SK-N-SH (cell line): Measurements from ENCODE around the gene MRC1. TPM values are rescaled to one million over a fixed set of nuclear protein-coding genes. Genes with fewer than 3 reads are reported as not detected.

Experiments used
- CTCF ChIA-PET: fragments of 300-600, 350-600 bp; formaldehyde crosslinking; extraction: SDS; loops from one replicate; lab custom pipeline; 2021; lab: Yijun Ruan, JAX
- POLR2A ChIA-PET: fragments of 350-600 bp; sonication (Branson Sonifier 250); formaldehyde crosslinking; extraction: SDS; loops from one replicate; lab custom pipeline; 2020; ENCODE audit warnings: antibody characterized with exemption, inconsistent platforms; lab: Yijun Ruan, JAX
- DNase-seq: peaks from one replicate; pipeline ENCODE4 v3.0.0; 2012
- H2AFZ ChIP-seq: fragments of 200-600 bp; sonication (generic); 2 replicates; pipeline ENCODE4 v1.8.1; 2016; ENCODE audit warnings: antibody characterized with exemption, mild to moderate bottlenecking, low read depth
- H3F3A ChIP-seq: fragments of 200-600 bp; sonication (generic); replicated peaks from 2 replicates; pipeline ENCODE3; 2016; ENCODE audit warnings: antibody characterized with exemption, mild to moderate bottlenecking; ENCODE audit not compliant: insufficient read depth
- H3K27ac ChIP-seq, 2 experiments: fragments of 200-500 bp in 1 of 2; fragments of 200-600 bp in 1 of 2; sonication (Bioruptor generic) in 1 of 2; sonication (generic), shearing (Covaris generic) in 1 of 2; 2 replicates each; pipeline versions ENCODE4 v1.5.1 to v1.6.1; 2014 to 2016; ENCODE audit warnings: low read depth in 2 of 2, inconsistent platforms in 1 of 2, low read length in 1 of 2, mild to moderate bottlenecking in 1 of 2, mixed read lengths in 1 of 2
- H3K27me3 ChIP-seq: fragments of 200-600 bp; sonication (generic), shearing (Covaris generic); 2 replicates; pipeline ENCODE4 v1.6.1; 2016; ENCODE audit warnings: mixed run types; ENCODE audit not compliant: insufficient read depth
- H3K36me3 ChIP-seq, 2 experiments: fragments of 200-500 bp in 1 of 2; fragments of 200-600 bp in 1 of 2; sonication (Bioruptor generic) in 1 of 2; sonication (generic) in 1 of 2; replicated peaks in 1 of 2; 2 replicates each; pipeline versions ENCODE3 to v1.5.1; 2014 to 2016; ENCODE audit warnings: low read length in 1 of 2, mild to moderate bottlenecking in 1 of 2; ENCODE audit not compliant: insufficient read depth in 2 of 2, control insufficient read depth in 1 of 2
- H3K4me1 ChIP-seq, 2 experiments: fragments of 200-500 bp in 1 of 2; fragments of 200-600 bp in 1 of 2; sonication (Bioruptor generic) in 1 of 2; sonication (generic), shearing (Covaris generic) in 1 of 2; 2 replicates each; pipeline versions ENCODE4 v1.5.1 to v1.6.1; 2014 to 2016; ENCODE audit warnings: low read depth in 1 of 2, low read length in 1 of 2, mixed run types in 1 of 2; ENCODE audit not compliant: insufficient read depth in 2 of 2, control insufficient read depth in 1 of 2
- H3K4me2 ChIP-seq: fragments of 200-600 bp; sonication (generic), shearing (Covaris generic); 2 replicates; pipeline ENCODE4 v1.6.1; 2017; ENCODE audit warnings: mixed run types
- H3K4me3 ChIP-seq, 2 experiments: fragments of 200-500 bp in 1 of 2; fragments of 200-600 bp in 1 of 2; sonication (Bioruptor generic) in 1 of 2; sonication (generic), shearing (Covaris generic) in 1 of 2; 2 replicates each; pipeline versions ENCODE4 v1.5.1 to v1.8.1; 2014 to 2016; ENCODE audit warnings: low read depth in 2 of 2, inconsistent platforms in 1 of 2, low read length in 1 of 2, mild to moderate bottlenecking in 1 of 2, mixed read lengths in 1 of 2, moderate library complexity in 1 of 2
- H3K79me2 ChIP-seq: fragments of 200-600 bp; sonication (generic); 2 replicates; pipeline ENCODE4 v1.8.1; 2017; ENCODE audit warnings: mild to moderate bottlenecking; ENCODE audit not compliant: insufficient read depth
- H3K9ac ChIP-seq: fragments of 200-600 bp; sonication (generic); 2 replicates; pipeline ENCODE4 v1.6.1; 2017; ENCODE audit warnings: mixed run types
- H3K9me2 ChIP-seq: fragments of 200-600 bp; sonication (generic); 2 replicates; pipeline ENCODE4 v1.6.1; 2017; ENCODE audit warnings: mixed run types
- H3K9me3 ChIP-seq: fragments of 200-600 bp; sonication (generic); 2 replicates; pipeline ENCODE4 v1.6.1; 2017; ENCODE audit warnings: mixed run types, mild to moderate bottlenecking, moderate library complexity
- H4K20me1 ChIP-seq: fragments of 200-600 bp; sonication (generic); 2 replicates; pipeline ENCODE4 v1.6.1; 2017; ENCODE audit warnings: mild to moderate bottlenecking, mixed run types; ENCODE audit not compliant: insufficient read depth
- USF2 ChIP-seq: fragments of 150-350 bp; IDR thresholded peaks from 2 replicates; pipeline ENCODE4 v1.6.1; 2017; ENCODE audit warnings: antibody characterized with exemption, low read length, low read depth, borderline replicate concordance
- WGBS: methylation state at CpG from one replicate; pipeline ENCODE4 v1.1.6; 2017; ENCODE audit warnings: low lambda C conversion rate; 5-methylcytosine and 5-hydroxymethylcytosine counted together
- polyA plus RNA-seq, 3 experiments: library from polyadenylated mRNA; depleted of rRNA; stranded (reverse); fragments of >200 nt; gene quantifications; 2 replicates each; pipeline ENCODE4 v1.2.3, GENCODE V29; 2012
- small RNA-seq, 7 experiments: library from RNA; depleted of rRNA; stranded (forward); fragments of <200 nt; gene quantifications; one replicate each; pipeline ENCODE3, GENCODE V24; 2012

Gene MRC1
- polyA plus RNA-seq, 1 of the 3 experiments (the other 2 are of a cell fraction): not detected

- no peaks in the 10 kb centered on the region for H3K9me3 ChIP-seq
- CTCF ChIA-PET: no interaction called here
- no peak overlapping the region for H3K9ac ChIP-seq
- no peak for DNase-seq
- no peaks in the 10 kb centered on the region for H3K27me3 ChIP-seq
- H2AFZ ChIP-seq: no peak overlapping the region
- no peak for TF ChIP-seq USF2
- no peaks in the 10 kb centered on the region for H3K9me2 ChIP-seq
- POLR2A ChIA-PET: no interaction called here
- H3K27ac ChIP-seq: no peak overlapping the region
- 15% methylated on average over 2 of the region's 2 CpGs for WGBS
- no peaks in the 10 kb centered on the region for H3F3A ChIP-seq
- no peaks in the 10 kb centered on the region for H3K4me1 ChIP-seq
- no peak overlapping the region for H3K4me2 ChIP-seq
- no peaks in the 10 kb centered on the region for H4K20me1 ChIP-seq
- H3K4me3 ChIP-seq: no peak overlapping the region
- H3K79me2 ChIP-seq: no peaks in the 10 kb centered on the region
- H3K36me3 ChIP-seq: no peaks in the 10 kb centered on the region
Measured at GRCh38 chr10:17959870-17960269, 150.7 kb downstream of the MRC1 start.

Small RNA genes lying within 50 kb of the gene (small RNA-seq; reads per million reads assigned to genes)
- gene MIR511: 0 to 3.4 (median 0) reads per million in 7 experiments

Other genes starting within 250 kb of the MRC1 start
- 23.9 and 31.7 TPM in 2 replicates for gene HACD1, start 192.0 kb upstream of the MRC1 start, polyA plus RNA-seq (2012; rRNA removed)
- gene STAM, start 165.2 kb upstream of the MRC1 start, polyA plus RNA-seq (2012; rRNA removed): 19.1 and 23.9 TPM in 2 replicates
- 0.02 TPM in 1 of 2 replicates, not detected in the other for gene TMEM236, start 57.1 kb upstream of the MRC1 start, polyA plus RNA-seq (2012; rRNA removed)
- not detected in 2 replicates for gene SLC39A12, start 142.6 kb downstream of the MRC1 start, polyA plus RNA-seq (2012; rRNA removed)